ENCODE data around the gene SFTPA2. TPM values are rescaled to one million over a fixed set of nuclear protein-coding genes. Genes with fewer than 3 reads are reported as not detected.
"Not testable (repeated sequence)": the region's sequence is repeated elsewhere in the genome, so short reads cannot be mapped to it uniquely, and the experiment has no call there.

SFTPA2 gene
- total RNA-seq, 2 donors from 2014 or later, result 5.3 to 38.5 TPM

DNA sequence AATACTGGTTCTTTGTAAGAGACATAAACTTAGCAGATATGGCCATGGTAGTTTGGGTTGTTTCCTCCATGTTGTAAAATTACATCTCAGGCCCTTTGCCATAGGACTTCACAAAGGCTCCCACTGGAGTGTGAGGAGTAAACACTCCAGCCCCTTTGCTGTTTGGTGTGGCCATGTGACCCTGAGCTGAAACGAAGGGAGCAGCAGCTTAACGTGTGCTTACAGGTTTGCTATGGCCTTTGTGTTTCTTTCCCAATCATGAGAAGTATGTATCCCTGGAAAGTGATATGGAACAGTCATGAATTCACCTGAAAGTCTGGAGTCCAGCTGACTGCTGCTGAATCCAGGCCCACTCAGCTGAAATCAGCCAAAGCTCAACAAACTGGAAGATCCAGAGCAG lies 26.7 kb upstream of the SFTPA2 start:
- no peak overlapping the region for H3K27ac ChIP-seq
- no peaks in the 10 kb centered on the region for H3K9me3 ChIP-seq
- no peaks in the 10 kb centered on the region for H3K36me3 ChIP-seq
- H3K4me1 ChIP-seq (replicated peaks), result no peaks in the 10 kb centered on the region
- WGBS, result 34% methylated on average over 2 of the region's 2 CpGs
- no peak overlapping the region for H3K4me3 ChIP-seq
- no peak for DNase-seq (ENCODE audit: low spot score)
- intact Hi-C loops (cut with DNase I), result no loop called here
- H3K27me3 ChIP-seq (replicated peaks; ENCODE audit: insufficient read depth), result no peaks in the 10 kb centered on the region
- TF ChIP-seq CTCF (IDR thresholded peaks at IDR 0.05), result no peak

GRCh38 chr10:79585870-79586527 lies 25.8 kb upstream of the SFTPA2 start:
- no peak for TF ChIP-seq CTCF (IDR thresholded peaks at IDR 0.05)
- no peak for TF ChIP-seq POLR2A (IDR thresholded peaks at IDR 0.05)
- TF ChIP-seq POLR2AphosphoS5 (IDR thresholded peaks at IDR 0.05), result no peak
- Histone ChIP-seq H3K27ac (no peak overlapping the region), H3K4me1 (replicated peaks) (no peaks in the 10 kb centered on the region), H3K36me3 (no peaks in the 10 kb centered on the region), H3K4me3 (no peak overlapping the region), H3K9me3 (no peaks in the 10 kb centered on the region), H3K27me3 (replicated peaks; ENCODE audit: insufficient read depth) (no peaks in the 10 kb centered on the region)
- intact Hi-C loops (cut with DNase I), result no loop called here
- 91% methylated on average over 11 of the region's 11 CpGs for WGBS
- no peak for DNase-seq (ENCODE audit: low spot score)

GRCh38 chr10:79583488-79584024 lies 23.3 kb upstream of the SFTPA2 start:
- H3K27ac ChIP-seq, result no peak overlapping the region
- H3K36me3 ChIP-seq, result no peaks in the 10 kb centered on the region
- 93% methylated on average over 7 of the region's 7 CpGs for WGBS
- no peaks in the 10 kb centered on the region for H3K4me1 ChIP-seq (replicated peaks)
- no peaks in the 10 kb centered on the region for H3K9me3 ChIP-seq
- no peak for DNase-seq (ENCODE audit: low spot score)
- H3K27me3 ChIP-seq (replicated peaks; ENCODE audit: insufficient read depth), result no peaks in the 10 kb centered on the region
- no peak overlapping the region for H3K4me3 ChIP-seq
- TF ChIP-seq CTCF (IDR thresholded peaks at IDR 0.05) (no peak), POLR2A (IDR thresholded peaks at IDR 0.05) (no peak), POLR2AphosphoS5 (IDR thresholded peaks at IDR 0.05) (no peak)
- intact Hi-C loops (cut with DNase I), result no loop called here

DNA sequence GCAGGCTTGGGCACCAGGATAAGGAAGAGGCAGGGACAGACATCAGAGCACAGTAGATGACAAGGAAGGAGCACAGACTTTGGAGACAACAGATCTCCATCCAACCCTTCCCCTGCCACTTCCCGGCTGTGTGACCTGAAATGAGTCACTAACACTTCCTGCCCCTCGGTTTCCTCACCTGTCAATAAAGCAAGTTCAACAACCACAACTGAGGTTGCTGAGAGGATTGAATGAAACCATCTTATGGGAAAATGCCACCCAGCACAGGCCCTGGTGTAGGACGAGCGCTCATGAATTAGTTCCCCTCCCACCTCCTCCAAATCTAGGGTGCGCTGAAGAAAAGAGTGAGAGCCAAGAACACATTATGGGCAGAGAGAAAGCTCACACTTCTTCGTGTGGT lies 22.7 kb upstream of the SFTPA2 start:
- H3K36me3 ChIP-seq; H3K4me1 ChIP-seq (replicated peaks); H3K9me3 ChIP-seq; H3K27me3 ChIP-seq (replicated peaks; ENCODE audit: insufficient read depth); H3K4me3 ChIP-seq; H3K27ac ChIP-seq; DNase-seq (ENCODE audit: low spot score); intact Hi-C loops (cut with DNase I): not testable (repeated sequence)
- WGBS, result 61% methylated on average over 1 of the region's 6 CpGs

DNA sequence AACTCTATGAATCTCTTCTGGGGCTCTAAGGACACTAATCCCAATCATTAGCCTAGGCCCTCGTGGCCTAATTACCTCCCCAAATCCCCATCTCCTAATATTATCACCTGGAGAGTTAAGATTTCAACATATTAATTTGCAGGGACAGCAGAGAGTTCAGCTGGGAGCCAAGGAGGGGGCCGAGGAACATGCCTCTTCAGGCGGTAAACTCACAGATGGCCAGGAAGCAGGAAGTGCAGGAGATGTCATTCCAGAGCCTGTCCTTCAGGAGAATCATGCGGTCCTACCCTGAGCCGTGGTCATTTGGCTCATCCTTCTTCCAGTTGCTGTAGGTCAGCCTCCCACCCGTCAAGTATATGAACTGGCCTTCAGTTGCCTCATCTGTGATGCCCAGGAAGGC lies 21.9 kb upstream of the SFTPA2 start:
- H3K36me3 ChIP-seq, result no peaks in the 10 kb centered on the region
- intact Hi-C loops (cut with DNase I), result no loop called here
- TF ChIP-seq POLR2A (IDR thresholded peaks at IDR 0.05), result no peak
- no peak for TF ChIP-seq POLR2AphosphoS5 (IDR thresholded peaks at IDR 0.05)
- TF ChIP-seq CTCF (IDR thresholded peaks at IDR 0.05), result no peak
- no peak for DNase-seq (ENCODE audit: low spot score)
- H3K4me1 ChIP-seq (replicated peaks), result no peaks in the 10 kb centered on the region
- no peaks in the 10 kb centered on the region for H3K9me3 ChIP-seq
- H3K4me3 ChIP-seq, result no peak overlapping the region
- 90% methylated on average over 6 of the region's 6 CpGs for WGBS
- no peak overlapping the region for H3K27ac ChIP-seq
- no peaks in the 10 kb centered on the region for H3K27me3 ChIP-seq (replicated peaks; ENCODE audit: insufficient read depth)

Measured in prostate gland (tissue), 2 donors.